ENCODE results near the gene CRYBG2. TPM values are rescaled to one million over a fixed set of nuclear protein-coding genes. Genes with fewer than 3 reads are reported as not detected.
"Not testable (repeated sequence)": the region's sequence is repeated elsewhere in the genome, so short reads cannot be mapped to it uniquely, and the experiment has no call there.

CRYBG2 gene
- total and polyA plus RNA-seq, 2 of the 8 experiments (the other 6 are each of a cell fraction or from before 2014, with no cell fraction given) = 14.2 to 17.0 TPM

DNA sequence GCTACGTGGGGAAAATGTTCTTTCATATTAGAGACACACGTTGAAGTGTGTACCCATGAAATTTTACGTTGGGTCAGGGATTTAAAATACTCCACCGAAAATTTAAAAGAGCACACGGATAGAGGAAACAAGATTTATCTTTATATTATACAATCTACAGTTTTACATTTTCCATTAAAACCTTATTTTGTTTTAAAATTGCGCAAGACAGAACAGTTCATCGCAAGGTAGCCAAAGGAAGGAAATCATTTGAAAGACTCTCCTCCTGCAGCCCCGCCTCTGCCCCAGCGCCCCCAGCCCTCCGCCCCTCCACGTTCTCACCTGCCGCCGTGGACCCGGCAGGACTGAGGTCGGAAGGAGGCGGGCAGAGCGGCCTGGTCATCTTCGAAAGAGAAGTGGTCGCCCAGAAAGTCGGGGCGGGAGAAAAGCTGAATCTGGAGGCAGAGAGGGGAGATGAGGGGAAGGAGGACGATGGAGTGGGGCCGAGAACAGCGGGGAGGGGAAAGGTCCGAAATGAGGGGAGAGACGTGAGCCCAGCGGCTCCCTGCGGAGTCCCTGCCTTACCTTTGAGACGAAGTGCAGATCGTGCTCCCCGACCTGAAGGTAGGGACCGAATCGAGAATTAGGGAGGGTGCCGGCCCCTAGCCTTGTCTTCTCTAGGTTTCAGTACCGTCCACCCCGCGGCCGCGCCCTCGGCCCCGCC is 18.0 kb downstream of the CRYBG2 start (continued):
- TF ChIP-seq EP300 (IDR thresholded peaks at IDR 0.05; ENCODE audit: borderline replicate concordance in 1 of 2, low read depth in 2 of 2, low read length in 2 of 2) = no peak
- TF ChIP-seq HDAC6 (IDR thresholded peaks at IDR 0.05; ENCODE audit: low read depth, low read length) = no peak
- TF ChIP-seq CTBP2 (IDR thresholded peaks at IDR 0.05; ENCODE audit: borderline replicate concordance, insufficient read depth, insufficient read length, low read length) = no peak
- TF ChIP-seq KDM5A (IDR thresholded peaks at IDR 0.05; ENCODE audit: low read length) = no peak
- TF ChIP-seq RAD21 (IDR thresholded peaks at IDR 0.05 in 1 of 2, conservative IDR thresholded peaks at IDR 0.05 in 1 of 2; ENCODE audit: low read depth in 2 of 2, low read length in 2 of 2) = no peak
- TF ChIP-seq BRCA1 (IDR thresholded peaks at IDR 0.05; ENCODE audit: low read depth, low read length) = no peak
- no peak for TF ChIP-seq EGR1 (IDR thresholded peaks at IDR 0.05; ENCODE audit: borderline replicate concordance, low read depth, low read length)

DNA sequence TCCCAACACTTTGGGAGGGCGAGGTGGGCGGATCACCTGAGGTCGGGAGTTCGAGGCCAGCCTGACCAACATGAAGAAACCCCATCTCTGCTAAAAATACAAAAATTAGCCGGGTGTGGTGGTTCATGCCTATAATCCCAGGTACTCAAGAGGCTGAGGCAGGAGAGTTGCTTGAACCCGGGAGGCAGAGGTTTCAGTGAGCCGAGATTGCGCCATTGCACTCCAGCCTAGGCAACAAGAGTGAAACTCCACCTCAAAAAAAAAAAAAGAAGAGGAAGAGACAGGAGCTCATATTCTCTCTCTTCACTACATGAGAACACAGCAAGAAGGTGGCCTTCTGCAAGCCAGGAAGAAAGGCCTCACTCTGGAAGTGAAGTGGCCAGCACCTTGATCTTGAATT is 20.6 kb downstream of the CRYBG2 start:
- not testable (repeated sequence) for H2BK15ac ChIP-seq (ENCODE audit: low read length); H3K79me1 ChIP-seq (ENCODE audit: low read depth, low read length); H3K56ac ChIP-seq (replicated peaks; ENCODE audit: insufficient read length, low read depth, low read length); H2BK5ac ChIP-seq (ENCODE audit: low read depth, low read length); H2BK20ac ChIP-seq (ENCODE audit: low read length); H2BK12ac ChIP-seq (ENCODE audit: low read depth, low read length); H3K9ac ChIP-seq (replicated peaks in 1 of 4; ENCODE audit: extremely low read depth in 1 of 4, low read depth in 3 of 4, low read length in 3 of 4); H3K23me2 ChIP-seq (ENCODE audit: low read depth, low read length); DNase-seq (ENCODE audit: low read depth in 1 of 2, low spot score in 2 of 2); H3K4me2 ChIP-seq (ENCODE audit: insufficient read depth in 1 of 2, low read depth in 2 of 2, low read length in 2 of 2); H4K8ac ChIP-seq (ENCODE audit: extremely low read depth, insufficient read depth, low read length); H2AK5ac ChIP-seq (ENCODE audit: low read depth, low read length); FAIRE-seq; H4K20me1 ChIP-seq (replicated peaks in 1 of 2; ENCODE audit: control insufficient read depth in 1 of 2, insufficient read depth in 2 of 2, low read length in 2 of 2); H4K91ac ChIP-seq (replicated peaks; ENCODE audit: insufficient read length, low read length); H3K79me2 ChIP-seq (ENCODE audit: control insufficient read depth in 1 of 2, insufficient read depth in 2 of 2, low read length in 2 of 2); H3K27ac ChIP-seq (ENCODE audit: low read depth, low read length); H2BK120ac ChIP-seq (replicated peaks; ENCODE audit: low read depth, low read length); H2AFZ ChIP-seq (ENCODE audit: low read length); H3K9me3 ChIP-seq (ENCODE audit: insufficient read depth in 2 of 2, low read depth in 1 of 2, low read length in 1 of 2); H3K23ac ChIP-seq (ENCODE audit: insufficient read length); H3K4me3 ChIP-seq (ENCODE audit: extremely low read depth in 1 of 4, insufficient read depth in 2 of 4, low read depth in 3 of 4, low read length in 4 of 4); H4K5ac ChIP-seq (ENCODE audit: insufficient read length, low read depth, low read length); H3K14ac ChIP-seq (ENCODE audit: insufficient read length); H3K18ac ChIP-seq (ENCODE audit: extremely low read depth, low read length); H3K4ac ChIP-seq (replicated peaks; ENCODE audit: insufficient read length, low read depth, low read length)
- 94% methylated on average over 8 of the region's 8 CpGs; no CpG with 5 or more reads in 1 of the 2 experiments for WGBS, 2 experiments (ENCODE audit: extremely low coverage in 1 of 2, insufficient coverage in 1 of 2, insufficient read length in 1 of 2, insufficient replicate concordance in 2 of 2, low coverage in 1 of 2, low lambda C conversion rate in 2 of 2, missing lambda C conversion rate in 1 of 2)
- peaks cover 2 to 12% (median 7%) of the 10 kb centered on the region in 4 experiments; a peak in 6 of 8 replicates for H3K36me3 ChIP-seq (ENCODE audit: control insufficient read depth in 2 of 4, insufficient read depth in 4 of 4, low read length in 3 of 4)
- ChIA-PET POLR2A (ENCODE audit: partially characterized antibody) (interaction anchor here (1.8 to 1.9 kb wide), 2 partner anchors 17 to 41 kb away, joined by 3 to 4 read pairs; no protein-coding TSS in a partner anchor), CTCF (ENCODE audit: partially characterized antibody) (interaction anchor here (3.8 to 57.0 kb wide), 3 partner anchors 12 to 40 kb away, joined by 15 to 1530 read pairs (median 139); partner anchors contain the start of genes SH3BGRL3 and UBXN11)
- peaks cover 3 to 12% (median 6%) of the 10 kb centered on the region in 4 experiments for H3K4me1 ChIP-seq (replicated peaks in 1 of 4; ENCODE audit: control insufficient read depth in 3 of 4, insufficient read depth in 4 of 4, low read length in 3 of 4)
- peaks cover 0 to 11% (median 5%) of the 10 kb centered on the region in 4 experiments; a peak in 5 of 7 replicates for H3K27me3 ChIP-seq (replicated peaks in 1 of 4; ENCODE audit: control insufficient read depth in 3 of 4, extremely low read depth in 1 of 4, insufficient read depth in 3 of 4, low read length in 3 of 4)
